ENCODE data around the gene EPHA3. TPM values are rescaled to one million over a fixed set of nuclear protein-coding genes. Genes with fewer than 3 reads are reported as not detected.

The EPHA3 gene
- total RNA-seq, 2 donors from 2014 or later = 15.5 to 28.6 TPM

DNA sequence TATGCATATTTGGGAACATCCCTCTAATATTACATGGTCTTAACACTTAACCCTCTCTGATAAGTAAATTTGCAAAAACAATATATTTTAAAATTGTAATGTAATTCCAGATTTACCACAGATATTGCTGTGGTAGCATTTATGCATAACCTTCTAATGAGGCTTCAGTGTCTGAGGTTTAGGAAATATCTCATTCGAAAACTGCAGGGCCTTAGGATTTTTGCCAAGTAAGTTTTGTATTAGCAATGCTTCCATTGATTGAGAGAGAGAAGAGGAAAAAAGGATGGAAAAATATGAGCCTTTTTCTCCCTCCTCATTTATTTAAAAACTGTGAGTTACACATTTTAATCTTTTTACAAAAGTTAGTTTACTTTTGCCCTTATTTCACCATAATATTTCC lies 294.6 kb downstream of the EPHA3 start:
- DNase-seq (ENCODE audit: low spot score) = no peak
- intact Hi-C loops (cut with DNase I) = no loop called here

DNA sequence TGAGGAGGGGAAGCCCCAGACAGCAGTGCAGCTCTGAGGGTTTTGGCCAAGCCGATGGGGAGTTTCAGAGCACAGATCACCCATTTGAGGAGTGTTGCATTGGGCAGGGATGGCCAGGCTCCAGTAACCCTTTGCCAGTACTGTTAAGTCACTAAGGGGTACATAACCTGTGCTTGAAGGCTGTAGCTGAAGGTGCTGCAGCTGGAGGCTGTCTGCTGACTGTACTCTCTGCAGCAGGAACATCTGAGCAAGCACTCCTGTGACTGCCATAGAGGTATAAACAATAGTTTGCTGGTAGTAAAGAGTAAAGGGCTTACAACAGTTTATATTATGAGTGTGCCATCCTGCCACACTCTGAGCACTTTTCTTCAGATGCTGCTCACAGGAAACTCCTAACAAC lies 297.8 kb downstream of the EPHA3 start:
- intact Hi-C loops (cut with DNase I) = no loop called here

DNA sequence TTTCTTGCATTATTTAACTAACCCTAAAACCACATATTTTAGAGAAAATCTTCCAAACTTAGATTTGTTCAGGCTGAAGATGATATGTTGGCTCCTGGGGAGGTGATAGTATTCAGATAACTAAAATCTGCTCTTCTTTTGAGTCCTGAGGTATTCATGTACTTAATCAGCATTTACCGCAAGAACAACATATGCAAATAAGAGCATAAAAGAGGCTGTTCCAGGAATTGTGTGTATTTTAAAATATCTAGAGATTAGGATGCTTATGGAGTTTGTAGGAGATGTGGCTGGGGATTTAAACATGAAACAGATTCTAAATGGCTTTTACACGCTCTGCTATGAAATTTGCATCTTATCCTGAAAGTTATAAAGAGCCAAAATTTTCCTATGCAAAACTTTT lies 298.2 kb downstream of the EPHA3 start:
- no peak for DNase-seq (ENCODE audit: low spot score)
- intact Hi-C loops (cut with DNase I) = no loop called here

More for the DNA sequence above, 297.8 kb downstream of the EPHA3 start:
- no peak for DNase-seq (ENCODE audit: low spot score)

DNA sequence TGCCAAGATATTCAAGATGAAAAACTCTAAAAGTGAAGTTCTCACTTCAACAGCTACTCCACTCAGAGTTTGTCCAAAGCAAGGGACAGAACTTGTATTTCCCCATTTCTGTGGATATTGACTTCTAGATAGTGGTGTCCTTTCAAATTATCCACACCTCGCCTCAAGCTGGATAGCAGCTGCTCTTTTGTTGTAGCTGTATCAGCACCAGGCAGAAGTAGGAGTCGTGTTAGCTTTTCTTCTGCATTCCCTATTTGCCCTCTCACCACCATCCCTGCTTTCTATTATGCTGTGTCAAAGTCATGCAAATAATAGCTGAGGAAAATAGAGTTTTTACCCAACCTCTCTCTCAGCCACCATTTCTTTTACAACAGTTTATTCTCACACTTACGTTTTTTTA lies 303.8 kb downstream of the EPHA3 start:
- intact Hi-C loops (cut with DNase I) = no loop called here
- no peak for DNase-seq (ENCODE audit: low spot score)

DNA sequence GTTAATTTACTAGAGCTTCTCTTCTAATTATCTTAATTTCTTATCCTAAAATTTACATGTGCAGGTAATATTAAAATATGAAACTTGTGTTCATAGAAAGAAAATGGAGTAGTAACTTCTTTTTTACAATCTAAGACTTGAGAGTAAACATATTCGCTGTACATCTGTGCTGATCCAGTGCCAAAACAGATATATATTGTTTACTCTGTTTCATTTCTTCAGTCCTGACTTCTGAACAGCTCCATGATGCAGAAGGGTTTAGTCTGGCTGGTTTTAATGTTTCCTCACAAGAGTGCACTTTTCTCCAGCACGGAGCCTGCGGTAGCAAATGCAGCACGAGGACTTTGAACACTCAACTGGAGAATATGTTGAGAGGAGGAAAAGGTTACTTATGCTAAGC lies 306.8 kb downstream of the EPHA3 start:
- intact Hi-C loops (cut with DNase I) = no loop called here
- no peak for DNase-seq (ENCODE audit: low spot score)

DNA sequence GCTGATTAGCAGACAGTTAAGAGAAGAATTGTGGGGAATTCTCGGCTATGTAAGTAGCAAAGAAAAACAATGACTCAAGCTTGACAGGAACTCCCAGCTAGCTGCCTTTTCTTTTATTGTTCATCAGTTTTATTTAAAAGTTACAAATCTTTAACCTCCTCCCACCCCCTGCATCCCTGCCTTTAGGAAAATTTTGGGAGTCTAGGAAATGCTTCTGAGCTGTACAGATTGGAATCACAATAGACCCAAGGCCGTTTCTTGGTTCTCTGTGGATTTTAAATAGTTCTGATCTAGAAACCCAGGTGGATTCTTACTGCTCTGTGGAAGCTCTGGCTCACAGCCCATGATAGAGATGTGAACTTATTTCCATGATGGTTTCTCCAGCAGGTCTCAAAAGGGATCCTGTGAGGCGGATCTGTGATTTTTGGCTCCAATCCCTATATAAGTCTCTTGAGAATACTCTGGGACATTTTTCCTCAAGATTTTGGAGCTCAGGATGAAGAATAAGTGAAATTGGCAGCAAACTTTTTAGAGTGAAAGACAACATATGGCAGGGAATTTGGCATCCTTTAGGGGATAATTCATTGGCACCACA lies 312.3 kb downstream of the EPHA3 start:
- intact Hi-C loops (cut with DNase I) = loop anchor here in 1 of 2 donors (10.0 kb wide), 1 partner anchor 305 kb away; no protein-coding TSS in a partner anchor
- no peak for DNase-seq (ENCODE audit: low spot score)

DNA sequence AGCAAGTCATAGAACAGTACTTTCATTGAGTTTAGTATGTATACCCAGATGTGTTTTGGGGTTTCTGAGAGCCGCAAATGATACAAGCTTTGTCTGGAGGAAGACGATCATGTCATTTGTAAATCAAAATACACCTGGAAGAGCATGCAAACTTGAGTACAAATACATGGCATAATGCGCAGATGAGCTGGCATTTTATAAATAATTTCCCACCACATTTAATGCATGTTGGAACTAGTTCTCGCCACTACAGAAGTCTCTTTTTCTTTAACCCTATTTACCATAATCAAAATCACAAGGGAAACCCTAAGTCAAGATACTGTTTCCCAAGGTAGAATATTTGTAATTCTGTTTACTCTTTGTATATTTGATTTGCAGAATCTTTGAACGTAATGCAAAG lies 318.6 kb downstream of the EPHA3 start:
- DNase-seq (ENCODE audit: low spot score) = no peak
- intact Hi-C loops (cut with DNase I) = loop anchor here in 1 of 2 donors (10.0 kb wide), 1 partner anchor 311 kb away; no protein-coding TSS in a partner anchor

DNA sequence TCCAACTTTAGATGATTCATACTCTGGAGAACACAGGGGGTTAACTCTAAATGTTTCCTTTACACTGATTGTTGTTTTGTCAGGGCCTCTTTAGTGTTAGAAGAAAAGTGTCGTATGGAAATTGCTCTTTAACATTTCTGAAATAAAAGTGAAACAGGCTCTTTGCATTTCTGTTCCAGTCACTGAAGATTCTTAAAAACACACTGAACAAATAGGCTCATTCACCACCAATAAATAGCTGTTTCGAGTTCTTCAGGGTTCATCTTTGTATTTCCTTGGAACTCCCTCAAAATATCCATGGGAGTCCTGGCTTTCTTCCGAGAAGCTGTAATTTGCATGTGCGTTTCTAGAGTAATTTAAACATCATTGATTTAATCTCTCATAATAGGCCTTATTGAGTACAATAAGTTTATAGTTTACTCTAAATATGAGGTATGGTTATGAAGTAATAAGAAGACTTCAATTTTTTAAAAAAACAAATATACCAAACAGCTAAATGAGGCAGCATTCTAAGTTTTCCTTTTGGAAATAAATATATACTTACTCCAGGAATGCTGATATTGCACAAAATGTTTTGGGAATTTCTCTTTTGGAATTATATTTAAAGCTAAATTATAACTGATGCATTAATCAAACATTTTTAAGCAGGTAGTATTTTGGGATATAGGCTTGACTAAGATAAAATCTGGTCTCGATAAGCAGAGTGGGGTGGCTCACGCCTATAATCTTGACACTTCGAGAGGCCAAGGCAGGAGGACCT lies 327.4 kb downstream of the EPHA3 start:
- intact Hi-C loops (cut with DNase I) = no loop called here
- no peak for DNase-seq (ENCODE audit: low spot score)

DNA sequence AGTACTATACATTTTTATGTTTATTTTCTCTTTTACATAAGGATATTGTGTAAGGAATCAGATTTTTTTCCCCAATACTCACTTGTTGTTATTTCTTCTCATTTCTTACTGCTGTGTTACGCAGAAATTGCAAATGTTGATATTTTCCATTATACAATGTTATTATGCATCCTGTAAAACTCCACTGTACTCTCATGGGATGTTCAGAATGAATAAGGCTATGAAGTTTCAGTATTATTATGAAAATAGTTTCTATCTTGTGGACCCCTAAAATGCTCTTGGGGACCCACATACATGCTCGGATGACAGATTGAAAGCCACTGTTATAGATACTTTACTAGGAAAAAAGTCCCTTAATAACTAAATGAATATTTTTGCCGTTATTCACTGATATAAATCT lies 329.4 kb downstream of the EPHA3 start:
- DNase-seq (ENCODE audit: low spot score) = no peak
- intact Hi-C loops (cut with DNase I) = no loop called here

DNA sequence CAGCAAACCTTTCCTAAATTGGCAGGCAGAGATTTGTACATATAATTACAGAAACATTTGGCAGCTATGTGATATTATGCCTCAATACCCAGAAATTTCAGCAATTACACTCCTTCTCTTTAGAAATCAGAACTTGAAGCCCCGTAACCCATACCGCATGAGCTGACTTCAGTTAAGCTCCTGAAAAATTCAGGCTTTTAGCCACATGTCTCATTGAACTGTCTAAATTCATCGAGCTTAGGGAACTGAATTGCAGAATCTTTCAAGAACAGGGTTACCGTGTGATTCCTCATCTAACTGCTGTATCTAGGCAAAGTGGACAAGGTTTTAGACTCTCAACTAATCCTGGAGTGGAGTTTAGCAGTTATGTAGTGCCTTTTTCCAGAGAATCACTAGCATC lies 333.0 kb downstream of the EPHA3 start:
- intact Hi-C loops (cut with DNase I) = no loop called here
- DNase-seq (ENCODE audit: low spot score) = no peak

DNA sequence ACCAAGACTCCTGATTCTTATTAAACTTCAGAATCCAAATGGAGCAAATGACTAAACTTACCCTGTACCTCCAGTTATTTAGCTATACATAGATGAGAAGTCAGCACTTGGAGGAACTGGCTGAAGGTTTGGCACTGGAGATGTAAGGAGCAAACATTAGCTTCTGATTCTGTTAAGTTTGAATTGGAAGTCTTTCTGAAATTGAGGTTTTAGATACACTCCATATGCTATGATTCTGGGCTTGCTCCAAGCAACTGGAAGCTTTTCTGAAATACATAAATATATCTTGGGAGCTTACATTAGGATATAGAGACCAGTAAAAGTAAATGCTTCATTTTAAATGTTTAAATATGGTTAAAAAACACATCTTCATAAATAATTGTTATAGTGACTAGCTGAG lies 333.7 kb downstream of the EPHA3 start:
- no peak for DNase-seq (ENCODE audit: low spot score)
- intact Hi-C loops (cut with DNase I) = no loop called here

DNA sequence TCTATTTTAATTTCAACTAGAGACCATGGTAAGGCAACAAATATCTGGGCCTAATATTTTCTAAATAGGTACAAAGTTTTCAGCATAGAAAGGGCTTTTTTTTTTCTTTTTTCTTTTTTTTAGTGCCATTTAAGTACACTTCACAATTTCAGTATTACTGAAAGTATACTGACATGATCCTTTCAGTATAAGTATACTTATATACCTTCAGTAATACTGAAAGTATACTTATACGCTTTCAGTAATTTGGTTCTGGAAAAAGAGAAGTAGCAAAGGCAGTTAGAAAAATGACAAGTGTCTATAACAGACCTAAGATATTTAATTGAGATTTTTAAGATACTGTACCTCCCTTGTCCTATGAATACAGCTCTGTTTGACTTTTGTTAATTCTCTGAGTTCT lies 339.2 kb downstream of the EPHA3 start:
- no peak for DNase-seq (ENCODE audit: low spot score)
- intact Hi-C loops (cut with DNase I) = no loop called here

DNA sequence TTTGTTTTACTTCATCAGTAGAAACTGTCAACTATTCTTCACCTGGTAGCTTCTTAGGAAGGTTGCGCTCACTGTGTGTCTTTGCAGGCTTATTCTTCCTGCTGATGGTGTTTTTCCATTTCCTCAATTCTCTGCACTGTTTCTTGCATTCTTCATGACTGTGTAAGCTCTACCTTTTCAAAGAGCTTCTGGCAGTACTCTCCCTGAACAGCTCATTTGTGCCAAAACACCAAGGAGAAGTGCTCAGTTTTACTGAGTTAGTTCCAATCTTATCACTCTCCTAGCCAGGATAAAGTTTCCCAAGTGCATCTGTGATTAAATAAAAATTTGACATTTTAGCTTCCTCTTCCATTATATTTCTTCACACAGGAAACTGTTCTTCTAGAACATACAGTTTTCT lies 339.8 kb downstream of the EPHA3 start:
- intact Hi-C loops (cut with DNase I) = no loop called here

DNA sequence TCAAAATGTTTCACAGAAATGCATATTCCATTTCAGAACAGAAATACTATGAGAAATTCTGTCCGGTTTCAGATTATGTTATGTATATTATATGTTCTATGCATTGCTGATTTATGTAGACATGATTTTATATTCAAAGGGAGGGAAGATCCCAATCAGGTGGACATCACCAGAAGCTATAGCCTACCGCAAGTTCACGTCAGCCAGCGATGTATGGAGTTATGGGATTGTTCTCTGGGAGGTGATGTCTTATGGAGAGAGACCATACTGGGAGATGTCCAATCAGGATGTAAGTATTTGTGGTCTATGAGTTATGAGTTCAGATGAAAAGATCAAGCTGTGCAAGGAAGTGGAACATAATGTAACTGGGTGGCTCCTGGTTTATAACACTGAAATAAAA lies 341.7 kb downstream of the EPHA3 start:
- intact Hi-C loops (cut with DNase I) = no loop called here
- no peak for DNase-seq (ENCODE audit: low spot score)

More for the DNA sequence above, 339.8 kb downstream of the EPHA3 start:
- DNase-seq (ENCODE audit: low spot score) = no peak

DNA sequence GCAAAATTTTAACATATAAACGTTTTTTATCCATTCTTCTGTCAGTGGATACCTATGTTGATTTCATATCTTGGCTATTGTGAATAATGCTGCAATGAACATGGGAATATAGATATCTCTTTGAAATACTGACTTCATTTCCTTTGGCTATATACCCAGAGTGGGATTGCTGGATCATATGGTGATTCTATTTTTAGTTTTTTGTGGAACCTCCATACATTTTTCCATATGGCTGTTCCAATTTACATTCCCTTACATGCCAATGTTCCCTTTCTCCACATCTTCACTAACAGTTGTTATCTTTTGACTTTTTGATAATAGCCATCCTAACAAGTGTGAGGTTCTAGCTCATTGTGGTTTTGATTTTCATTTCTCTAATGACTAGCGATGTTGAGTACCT lies 344.6 kb downstream of the EPHA3 start:
- DNase-seq (ENCODE audit: low spot score) = no peak
- intact Hi-C loops (cut with DNase I) = no loop called here

DNA sequence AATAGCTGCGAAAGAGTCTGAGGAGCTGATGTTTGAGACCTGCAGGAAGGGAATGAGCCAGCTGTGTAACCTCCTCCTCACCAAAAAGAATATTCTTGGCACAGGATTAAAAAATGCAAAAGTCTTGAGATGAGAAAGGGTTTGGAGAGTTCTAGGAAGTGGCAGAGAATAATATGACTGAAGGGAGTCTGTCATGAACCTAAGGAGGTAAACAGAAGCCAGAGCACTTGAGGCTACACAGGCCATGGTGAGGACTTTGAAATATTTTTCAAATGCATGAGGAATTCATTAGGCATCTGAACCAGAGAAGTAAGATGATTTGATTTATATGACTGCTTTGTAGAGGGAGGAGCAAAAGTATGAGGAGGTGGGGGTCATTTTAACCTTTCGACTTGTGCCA lies 347.8 kb downstream of the EPHA3 start:
- intact Hi-C loops (cut with DNase I) = no loop called here
- no peak for DNase-seq (ENCODE audit: low spot score)

DNA sequence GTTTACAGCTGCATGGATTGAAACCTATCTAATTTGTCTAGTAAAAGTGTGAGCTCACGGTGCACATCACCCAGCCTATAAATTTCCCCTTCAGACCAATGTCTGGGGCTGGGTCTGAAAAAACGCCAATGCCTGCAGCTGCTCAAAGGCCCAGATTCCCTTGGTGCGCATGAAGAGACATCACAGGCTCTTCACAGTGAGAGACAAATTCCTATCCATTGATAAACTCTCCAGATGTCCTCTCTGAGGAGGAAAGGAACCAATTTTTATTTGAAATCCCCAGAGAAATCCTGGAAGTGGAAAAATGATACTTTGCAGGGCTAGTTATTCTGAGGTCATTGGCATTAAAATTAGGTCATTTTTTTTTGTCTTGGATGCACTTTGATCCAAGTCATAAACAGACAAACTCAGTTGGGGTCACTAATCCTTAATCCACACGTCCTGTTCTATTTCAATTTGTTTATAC lies 360.5 kb downstream of the EPHA3 start:
- intact Hi-C loops (cut with DNase I) = no loop called here
- DNase-seq (ENCODE audit: low spot score) = no peak

DNA sequence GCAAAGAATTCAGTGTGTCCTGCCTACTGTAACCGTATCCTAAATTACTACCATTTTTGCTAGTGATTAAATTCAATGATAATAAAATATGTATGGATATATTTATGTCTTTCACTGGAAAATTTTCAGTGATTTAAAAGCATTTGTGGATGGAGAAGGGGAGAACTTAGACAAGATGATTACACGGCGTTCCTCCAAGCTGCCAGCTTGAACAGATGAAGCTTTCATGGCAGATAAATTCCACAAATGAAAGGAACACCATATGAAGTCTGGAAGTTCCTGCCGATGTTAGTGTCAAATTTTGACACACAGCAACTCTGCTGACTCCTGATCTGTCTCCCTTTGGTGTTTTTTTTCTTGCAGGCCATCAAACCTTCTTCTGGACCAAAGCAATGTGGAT lies 364.7 kb downstream of the EPHA3 start:
- intact Hi-C loops (cut with DNase I) = no loop called here
- DNase-seq (ENCODE audit: low spot score) = no peak

DNA sequence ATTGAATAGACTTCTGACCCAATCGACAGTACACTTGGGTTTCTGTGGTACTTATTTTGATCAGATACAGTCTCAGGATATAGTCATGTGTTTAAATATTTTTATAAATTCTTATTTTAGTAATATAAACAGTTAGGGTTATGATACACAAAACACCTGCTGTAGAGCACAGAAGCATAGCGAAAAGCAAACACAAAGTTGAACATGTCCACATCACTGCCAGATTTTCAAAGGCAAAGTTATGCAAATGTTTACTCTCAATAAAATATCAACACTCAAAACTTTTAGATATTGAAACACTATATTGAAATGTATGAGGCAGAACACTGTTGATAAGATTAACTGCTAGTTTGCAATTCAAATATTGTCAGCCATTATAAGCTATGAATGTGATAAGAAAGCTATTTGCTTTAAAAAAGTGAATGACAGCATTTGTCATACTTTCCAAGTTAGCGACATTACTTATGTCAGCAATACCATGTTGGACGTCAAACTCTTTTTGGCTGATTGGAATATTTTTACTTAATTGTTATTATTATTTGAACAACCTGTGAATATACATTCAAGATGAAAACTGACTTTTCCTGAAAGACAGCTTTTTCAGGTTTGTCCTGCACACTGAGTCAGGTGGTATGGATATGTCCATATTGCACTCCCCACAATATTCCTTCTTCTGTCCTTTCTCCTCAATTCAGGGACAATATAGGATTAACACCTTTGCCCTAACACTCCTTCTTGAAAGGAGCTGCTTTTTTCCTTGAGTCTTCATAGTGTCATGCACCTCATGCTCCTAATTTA lies 367.1 kb downstream of the EPHA3 start:
- intact Hi-C loops (cut with DNase I) = no loop called here
- DNase-seq (ENCODE audit: low spot score) = no peak
